HCT116 (cell line): ENCODE data around the gene ANKRD44. TPM values are rescaled to one million over a fixed set of nuclear protein-coding genes. Genes with fewer than 3 reads are reported as not detected.

Experiments
- ATAC-seq: fragments of 200-7000 bp; cut with Tn5 transposase; 2 replicates; pipeline ENCODE4 v1.9.1; 2020; ENCODE audit warnings: mild to moderate bottlenecking, moderate library complexity
- BruUV-seq: library from RNA; stranded (reverse); fragments of 400-500 nt; replicated peaks from 2 replicates; lab custom pipeline; 2021; lab: Mats Ljungman, UMichigan
- CTCF ChIA-PET: fragments of 300-600 bp; sonication (Branson Sonifier 250); formaldehyde crosslinking; loops from one replicate; lab custom pipeline; 2021; ENCODE audit warnings: antibody characterized with exemption; lab: Charles Lee
- POLR2A ChIA-PET: fragments of 300-600, 350-600 bp; sonication (Branson Sonifier 250); formaldehyde crosslinking; loops from one replicate; lab custom pipeline; 2021; ENCODE audit warnings: antibody characterized with exemption; lab: Charles Lee
- RAD21 ChIA-PET, 2 experiments: fragments of 300-600 bp; sonication (Branson Sonifier 250); formaldehyde crosslinking; loops; one replicate each; lab custom pipeline; 2023; ENCODE audit warnings: low total read pairs in 2 of 2; ENCODE audit not compliant: uncharacterized antibody in 2 of 2, unreplicated experiment in 2 of 2, low non-redundant PET in 1 of 2; lab: Charles Lee
- DNase-seq: peaks from one replicate; pipeline ENCODE4 v3.0.0-alpha.2; 2010; ENCODE audit warnings: low read depth, low spot score
- H2AFZ ChIP-seq: fragments of 200-600 bp; shearing (Covaris generic), sonication (generic); 2 replicates; pipeline ENCODE4 v1.6.1; 2017; ENCODE audit warnings: low read depth, mixed run types, mixed read lengths, antibody characterized with exemption, low read length; ENCODE audit not compliant: poor library complexity, severe bottlenecking
- H3K27ac ChIP-seq: 2 replicates; pipeline ENCODE4 v1.5.1; 2012; ENCODE audit warnings: low read depth, low read length
- H3K27me3 ChIP-seq: fragments of 200-600 bp; sonication (generic); 2 replicates; pipeline ENCODE4 v1.6.1; 2016; ENCODE audit warnings: mixed run types, low read length, mixed read lengths; ENCODE audit not compliant: insufficient read depth
- H3K36me3 ChIP-seq, 2 experiments: fragments of 200-500 bp in 1 of 2; fragments of 200-600 bp in 1 of 2; sonication (Bioruptor generic) in 1 of 2; sonication (generic) in 1 of 2; 2 replicates each; pipeline versions ENCODE4 v1.5.1 to v1.6.1; 2014 to 2016; ENCODE audit warnings: low read length in 2 of 2, inconsistent platforms in 1 of 2, mixed read lengths in 1 of 2, mixed run types in 1 of 2; ENCODE audit not compliant: insufficient read depth in 2 of 2, control insufficient read depth in 1 of 2
- H3K4me1 ChIP-seq, 2 experiments: fragments of 200-600 bp in 1 of 2; sonication (generic) in 1 of 2; 2 replicates each; pipeline versions ENCODE4 v1.5.1 to v1.6.1; 2012 to 2017; ENCODE audit warnings: low read length in 2 of 2, inconsistent platforms in 1 of 2, mild to moderate bottlenecking in 1 of 2, mixed read lengths in 1 of 2, mixed run types in 1 of 2, moderate library complexity in 1 of 2; ENCODE audit not compliant: insufficient read depth in 2 of 2, control insufficient read depth in 1 of 2
- H3K4me2 ChIP-seq: fragments of 200-600 bp; sonication (generic); 2 replicates; pipeline ENCODE4 v1.6.1; 2017; ENCODE audit warnings: mixed run types, low read length, mixed read lengths
- H3K4me3 ChIP-seq, 2 experiments: fragments of 200-600 bp in 1 of 2; sonication (generic) in 1 of 2; replicated peaks in 1 of 2; 2 replicates each; pipeline ENCODE4 v1.5.1; 2011 to 2016; ENCODE audit warnings: low read length in 2 of 2, control low read depth in 1 of 2, low read depth in 1 of 2, mild to moderate bottlenecking in 1 of 2, mixed read lengths in 1 of 2, mixed run types in 1 of 2
- H3K79me2 ChIP-seq: fragments of 200-600 bp; sonication (generic); 2 replicates; pipeline ENCODE4 v1.6.1; 2017; ENCODE audit warnings: mild to moderate bottlenecking, mixed run types, low read length, moderate library complexity, mixed read lengths; ENCODE audit not compliant: insufficient read depth
- H3K9ac ChIP-seq: fragments of 200-600 bp; sonication (generic); 2 replicates; pipeline ENCODE4 v1.6.1; 2016; ENCODE audit warnings: low read length, mixed read lengths
- H3K9me2 ChIP-seq: fragments of 200-600 bp; sonication (generic), shearing (Covaris generic); 2 replicates; pipeline ENCODE4 v1.6.1; 2017; ENCODE audit warnings: mixed run types, mild to moderate bottlenecking, moderate library complexity; ENCODE audit not compliant: insufficient read depth
- H3K9me3 ChIP-seq, 2 experiments: fragments of 200-500 bp in 1 of 2; fragments of 200-600 bp in 1 of 2; sonication (Bioruptor generic) in 1 of 2; sonication (generic) in 1 of 2; 2 replicates each; pipeline ENCODE4 v1.6.1; 2014 to 2017; ENCODE audit warnings: low read length in 2 of 2, mixed read lengths in 2 of 2, inconsistent platforms in 1 of 2, low read depth in 1 of 2, mild to moderate bottlenecking in 1 of 2, mixed run types in 1 of 2, moderate library complexity in 1 of 2; ENCODE audit not compliant: control insufficient read depth in 1 of 2, insufficient read depth in 1 of 2
- H4K20me1 ChIP-seq: fragments of 200-600 bp; sonication (generic), shearing (Covaris generic); 2 replicates; pipeline ENCODE4 v1.6.1; 2017; ENCODE audit warnings: mixed run types, mild to moderate bottlenecking, moderate library complexity; ENCODE audit not compliant: insufficient read depth
- ATF3 ChIP-seq: IDR thresholded peaks from 2 replicates; pipeline ENCODE4 v1.6.1; 2012
- CBX3 ChIP-seq: IDR thresholded peaks from 2 replicates; pipeline ENCODE4 v1.6.1; 2012; ENCODE audit warnings: low read depth
- CEBPB ChIP-seq: IDR thresholded peaks from 2 replicates; pipeline ENCODE4 v1.6.1; 2012; ENCODE audit warnings: low read depth
- EZH2phosphoT487 ChIP-seq: fragments of 200-600 bp; IDR thresholded peaks from 2 replicates; pipeline ENCODE4 v1.6.1; 2018; ENCODE audit warnings: antibody characterized with exemption, borderline replicate concordance
- FOSL1 ChIP-seq: IDR thresholded peaks from 2 replicates; pipeline ENCODE4 v1.6.1; 2012; ENCODE audit warnings: low read depth
- JUND ChIP-seq: IDR thresholded peaks from 2 replicates; pipeline ENCODE4 v1.6.1; 2012
- MAX ChIP-seq: IDR thresholded peaks from 2 replicates; pipeline ENCODE4 v1.6.1; 2012
- POLR2A ChIP-seq: IDR thresholded peaks from 2 replicates; pipeline ENCODE4 v1.7.0; 2011; ENCODE audit warnings: borderline replicate concordance; ENCODE audit not compliant: insufficient read depth, insufficient read length; ENCODE audit errors: extremely low read depth
- POLR2AphosphoS5 ChIP-seq: IDR thresholded peaks from 2 replicates; pipeline ENCODE4 v1.6.1; 2011; ENCODE audit warnings: mild to moderate bottlenecking, low read depth, low read length, moderate library complexity
- SIN3A ChIP-seq: IDR thresholded peaks from 2 replicates; pipeline ENCODE4 v1.6.1; 2012; ENCODE audit warnings: low read depth
- SP1 ChIP-seq: IDR thresholded peaks from 2 replicates; pipeline ENCODE4 v1.6.1; 2012; ENCODE audit warnings: low read depth
- SRF ChIP-seq: IDR thresholded peaks from 2 replicates; pipeline ENCODE4 v1.6.1; 2012; ENCODE audit warnings: low read depth
- TCF7L2 ChIP-seq: IDR thresholded peaks from 2 replicates; pipeline ENCODE4 v1.7.0; 2011; ENCODE audit warnings: borderline replicate concordance, inconsistent platforms; ENCODE audit not compliant: insufficient read depth, insufficient read length; ENCODE audit errors: extremely low read depth
- ZBTB33 ChIP-seq: IDR thresholded peaks from 2 replicates; pipeline ENCODE4 v1.6.1; 2011; ENCODE audit warnings: mild to moderate bottlenecking, low read length, moderate library complexity; ENCODE audit not compliant: insufficient replicate concordance; ENCODE audit errors: extremely low read depth
- ZNF274 ChIP-seq: fragments of 200-500 bp; sonication (Bioruptor generic); IDR thresholded peaks from 2 replicates; pipeline ENCODE4 v1.6.1; 2014; ENCODE audit warnings: mild to moderate bottlenecking, low read depth, low read length, inconsistent platforms
- intact Hi-C: fragments of 100-400 bp; cut with micrococcal nuclease; formaldehyde crosslinking; loops from 2 replicates; pipeline ENCODE4 v1.10.0; 2022
- total RNA-seq: library from RNA; stranded (reverse); gene quantifications from one replicate; pipeline ENCODE4 v1.2.1, GENCODE V29; 2021; ENCODE audit not compliant: unreplicated experiment
- TF ChIP-seq, protein P1 (sequence below): IDR thresholded peaks from 2 replicates; pipeline ENCODE4 v1.6.1; 2012; ENCODE audit warnings: low read depth

ANKRD44 gene
- total RNA-seq, 1 experiment from 2014 or later: 2.7 TPM

- TF ChIP-seq SRF (no peak), CBX3 (no peak), MAX (no peak), FOSL1 (no peak), POLR2A (no peak), SIN3A (no peak), SP1 (no peak), ZBTB33 (no peak), EZH2phosphoT487 (no peak), ATF3 (no peak), JUND (no peak), POLR2AphosphoS5 (no peak), CEBPB (no peak), TCF7L2 (no peak), ZNF274 (no peak)
- TF ChIP-seq, protein P1, sequence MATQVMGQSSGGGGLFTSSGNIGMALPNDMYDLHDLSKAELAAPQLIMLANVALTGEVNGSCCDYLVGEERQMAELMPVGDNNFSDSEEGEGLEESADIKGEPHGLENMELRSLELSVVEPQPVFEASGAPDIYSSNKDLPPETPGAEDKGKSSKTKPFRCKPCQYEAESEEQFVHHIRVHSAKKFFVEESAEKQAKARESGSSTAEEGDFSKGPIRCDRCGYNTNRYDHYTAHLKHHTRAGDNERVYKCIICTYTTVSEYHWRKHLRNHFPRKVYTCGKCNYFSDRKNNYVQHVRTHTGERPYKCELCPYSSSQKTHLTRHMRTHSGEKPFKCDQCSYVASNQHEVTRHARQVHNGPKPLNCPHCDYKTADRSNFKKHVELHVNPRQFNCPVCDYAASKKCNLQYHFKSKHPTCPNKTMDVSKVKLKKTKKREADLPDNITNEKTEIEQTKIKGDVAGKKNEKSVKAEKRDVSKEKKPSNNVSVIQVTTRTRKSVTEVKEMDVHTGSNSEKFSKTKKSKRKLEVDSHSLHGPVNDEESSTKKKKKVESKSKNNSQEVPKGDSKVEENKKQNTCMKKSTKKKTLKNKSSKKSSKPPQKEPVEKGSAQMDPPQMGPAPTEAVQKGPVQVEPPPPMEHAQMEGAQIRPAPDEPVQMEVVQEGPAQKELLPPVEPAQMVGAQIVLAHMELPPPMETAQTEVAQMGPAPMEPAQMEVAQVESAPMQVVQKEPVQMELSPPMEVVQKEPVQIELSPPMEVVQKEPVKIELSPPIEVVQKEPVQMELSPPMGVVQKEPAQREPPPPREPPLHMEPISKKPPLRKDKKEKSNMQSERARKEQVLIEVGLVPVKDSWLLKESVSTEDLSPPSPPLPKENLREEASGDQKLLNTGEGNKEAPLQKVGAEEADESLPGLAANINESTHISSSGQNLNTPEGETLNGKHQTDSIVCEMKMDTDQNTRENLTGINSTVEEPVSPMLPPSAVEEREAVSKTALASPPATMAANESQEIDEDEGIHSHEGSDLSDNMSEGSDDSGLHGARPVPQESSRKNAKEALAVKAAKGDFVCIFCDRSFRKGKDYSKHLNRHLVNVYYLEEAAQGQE: no peak
- TF ChIP-seq, all 23 proteins: peak for 0
- H3K9me3 ChIP-seq: no peaks in the 10 kb centered on the region
- no peaks in the 10 kb centered on the region for H4K20me1 ChIP-seq
- H3K27ac ChIP-seq: no peak overlapping the region
- no peak overlapping the region for H3K9ac ChIP-seq
- H3K4me1 ChIP-seq: no peaks in the 10 kb centered on the region
- H3K27me3 ChIP-seq: no peaks in the 10 kb centered on the region
- H3K9me2 ChIP-seq: no peaks in the 10 kb centered on the region
- no peaks in the 10 kb centered on the region for H3K36me3 ChIP-seq
- no peaks in the 10 kb centered on the region for H3K79me2 ChIP-seq
- no TSS peak for BruUV-seq
- RAD21 ChIA-PET: no interaction called here
- POLR2A ChIA-PET: no interaction called here
- no peak overlapping the region for H2AFZ ChIP-seq
- ATAC-seq (no peak), DNase-seq (no peak)
- H3K4me2 ChIP-seq: no peak overlapping the region
- H3K4me3 ChIP-seq: no peak overlapping the region
- intact Hi-C loops: no loop called here
- CTCF ChIA-PET: no interaction called here
Measured at GRCh38 chr2:197274349-197274748, 36.2 kb downstream of the ANKRD44 start.
